GM12878 (cell line): ENCODE results near the gene DYNC1H1. TPM values are rescaled to one million over a fixed set of nuclear protein-coding genes. Genes with fewer than 3 reads are reported as not detected.

Experiments
- ATAC-seq: fragments of 200-7000 bp; cut with Tn5 transposase; 3 replicates; pipeline ENCODE4 v1.9.1; 2020; ENCODE audit warnings: mild to moderate bottlenecking, moderate library complexity
- BruUV-seq: library from RNA; stranded (reverse); fragments of 400-500 nt; replicated peaks from 2 replicates; lab custom pipeline; 2021; lab: Mats Ljungman, UMichigan
- CTCF ChIA-PET: fragments of 300-600 bp; sonication (Branson Sonifier 250); formaldehyde crosslinking; extraction: SDS; loops from one replicate; lab custom pipeline; 2021; ENCODE audit warnings: inconsistent platforms; lab: Yijun Ruan, JAX
- POLR2A ChIA-PET: fragments of 350-600 bp; formaldehyde crosslinking; extraction: SDS; loops from one replicate; lab custom pipeline; 2021; ENCODE audit warnings: inconsistent platforms; lab: Charles Lee
- RAD21 ChIA-PET: fragments of 300-600 bp; sonication (Branson Sonifier 250); formaldehyde crosslinking; loops from one replicate; lab custom pipeline; 2023; ENCODE audit warnings: antibody characterized with exemption; ENCODE audit not compliant: unreplicated experiment; lab: Charles Lee
- SMC1A ChIA-PET: fragments of 300-600 bp; sonication (Branson Sonifier 250); formaldehyde crosslinking; loops from one replicate; lab custom pipeline; 2023; ENCODE audit not compliant: unreplicated experiment, uncharacterized antibody; lab: Charles Lee
- DNase-seq: peaks from one replicate; pipeline ENCODE4 v3.0.0-alpha.2; 2011; ENCODE audit warnings: low read depth, low spot score
- FAIRE-seq: peaks from 3 replicates; lab custom pipeline; 2011; peaks lifted over from hg19 to GRCh38; lab: Jason Lieb, UNC
- H2AFZ ChIP-seq: 2 replicates; pipeline ENCODE4 v1.6.0; 2011; ENCODE audit warnings: low read depth, low read length, control low read depth; ENCODE audit not compliant: control insufficient read depth
- H3K27ac ChIP-seq: 2 replicates; pipeline ENCODE4 v1.5.1; 2011; ENCODE audit warnings: control low read depth; ENCODE audit not compliant: control insufficient read depth, insufficient read depth
- H3K27me3 ChIP-seq, 2 experiments: replicated peaks in 1 of 2; 2 replicates each; pipeline versions ENCODE4 v1.6.0 to v1.6.1; 2011; ENCODE audit warnings: low read length in 1 of 2; ENCODE audit not compliant: control insufficient read depth in 2 of 2, insufficient read depth in 2 of 2
- H3K36me3 ChIP-seq, 2 experiments: 2 replicates each; pipeline ENCODE4 v1.5.1; 2011; ENCODE audit warnings: low read length in 1 of 2; ENCODE audit not compliant: control insufficient read depth in 2 of 2, insufficient read depth in 2 of 2
- H3K4me1 ChIP-seq: 2 replicates; pipeline ENCODE4 v1.6.1; 2011; ENCODE audit warnings: mild to moderate bottlenecking, low read length, moderate library complexity, mixed read lengths; ENCODE audit not compliant: control insufficient read depth, insufficient read depth
- H3K4me2 ChIP-seq: 2 replicates; pipeline ENCODE4 v1.6.0; 2011; ENCODE audit warnings: control low read depth; ENCODE audit not compliant: control insufficient read depth, insufficient read depth
- H3K4me3 ChIP-seq: fragments of 200-600 bp; sonication (generic); 2 replicates; pipeline ENCODE4 v1.5.1; 2016
- H3K79me2 ChIP-seq: 2 replicates; pipeline ENCODE4 v1.6.0; 2011; ENCODE audit warnings: low read length; ENCODE audit not compliant: control insufficient read depth, insufficient read depth
- H3K9ac ChIP-seq: 2 replicates; pipeline ENCODE4 v1.8.0; 2011; ENCODE audit warnings: low read length, control low read depth, mixed read lengths; ENCODE audit not compliant: control insufficient read depth, insufficient read depth
- H3K9me3 ChIP-seq: replicated peaks from 3 replicates; pipeline ENCODE4 v1.5.1; 2011; ENCODE audit warnings: mild to moderate bottlenecking, low read length; ENCODE audit not compliant: control insufficient read depth, insufficient read depth
- H4K20me1 ChIP-seq: 2 replicates; pipeline ENCODE4 v1.6.0; 2011; ENCODE audit not compliant: control insufficient read depth, insufficient read depth
- PRDM15 ChIP-seq: fragments of 450-650 bp; formaldehyde crosslinking; IDR thresholded peaks from 2 replicates; pipeline ENCODE4 v1.4.0; 2020; ENCODE audit warnings: mild to moderate bottlenecking, moderate library complexity
- SKIL ChIP-seq: fragments of 450-650 bp; IDR thresholded peaks from 2 replicates; pipeline ENCODE4 v1.6.1; 2017; ENCODE audit warnings: mild to moderate bottlenecking, low read depth, inconsistent platforms; ENCODE audit not compliant: poor library complexity, severe bottlenecking
- SMC3 ChIP-seq: IDR thresholded peaks from 2 replicates; pipeline ENCODE4 v1.6.1; 2011; ENCODE audit warnings: low read length, improper control_type of control experiment, borderline replicate concordance
- SP1 ChIP-seq: IDR thresholded peaks from one replicate; pipeline ENCODE4 v1.6.1; 2011; ENCODE audit warnings: low read depth, low read length
- ZBTB33 ChIP-seq: fragments of 450-650 bp; IDR thresholded peaks from 2 replicates; pipeline ENCODE4 v1.6.1; 2017; ENCODE audit warnings: mild to moderate bottlenecking
- WGBS: methylation state at CpG from one replicate; pipeline ENCODE4 v1.1.6; 2016; ENCODE audit warnings: low lambda C conversion rate; ENCODE audit not compliant: insufficient replicate concordance, insufficient coverage; ENCODE audit errors: missing lambda C conversion rate; 5-methylcytosine and 5-hydroxymethylcytosine counted together
- in situ Hi-C: fragments of 300-500 bp; cut with MboI; formaldehyde crosslinking; loops from 9 replicates; pipeline ENCODE4 v1.14.3; 2018; ENCODE audit warnings: mixed read lengths
- intact Hi-C: fragments of 100-400 bp; cut with micrococcal nuclease; formaldehyde crosslinking; loops from one replicate; pipeline ENCODE4 v1.14.2; 2022; ENCODE audit not compliant: unreplicated experiment
- polyA plus RNA-seq, 11 experiments: library from polyadenylated mRNA; depleted of rRNA in 4 of 11; unstranded in 6 of 11; stranded (reverse) in 5 of 11; fragments of >200 nt; fragmentation: Nextera tagmentation in 4 of 11; fragmentation: Illumina TruSeq in 1 of 11; extraction: Ambion mirVana in 4 of 11; extraction: Trizol in 1 of 11; gene quantifications; 1 replicate in 1 of 11; 2 replicates in 10 of 11; pipeline versions ENCODE4 v1.2.1 to v1.2.3, GENCODE V29; 2011 to 2016; ENCODE audit warnings: inconsistent platforms in 2 of 11, missing spikeins in 2 of 11, low read depth in 1 of 11
- total RNA-seq, 4 experiments: library from RNA; depleted of rRNA in 3 of 4; stranded (reverse); fragments of >200 nt in 3 of 4; fragmentation: Illumina TruSeq in 1 of 4; extraction: Trizol in 1 of 4; gene quantifications; 2 replicates each; pipeline versions ENCODE4 v1.2.1 to v1.2.3, GENCODE V29; 2013 to 2021

DYNC1H1 gene
- total and polyA plus RNA-seq, 10 of the 15 experiments (the other 5 are each of a cell fraction or from before 2014, with no cell fraction given) = 38.4 to 291 (median 111) TPM

GRCh38 chr14:101975231-101975630 lies 10.9 kb downstream of the DYNC1H1 start (continued):
- no peak for TF ChIP-seq SKIL

GRCh38 chr14:101977311-101978071 lies 13.1 kb downstream of the DYNC1H1 start:
- RAD21 ChIA-PET = no interaction called here
- BruUV-seq = no TSS peak
- H3K36me3 ChIP-seq = peaks cover 0 to 23% of the 10 kb centered on the region in 2 experiments; a peak in 3 of 4 replicates
- no peak for TF ChIP-seq SKIL
- TF ChIP-seq SP1 = no peak
- TF ChIP-seq SMC3 = no peak
- no peak for TF ChIP-seq PRDM15 (CRISPR knock-in tag)
- TF ChIP-seq ZBTB33 = no peak

More at GRCh38 chr14:101977311-101978071, 13.1 kb downstream of the DYNC1H1 start:
- Histone ChIP-seq H2AFZ (no peak overlapping the region), H3K79me2 (peaks cover 6% of the 10 kb centered on the region), H4K20me1 (no peaks in the 10 kb centered on the region), H3K4me1 (peaks cover 9% of the 10 kb centered on the region), H3K27me3 (no peaks in the 10 kb centered on the region), H3K4me3 (no peak overlapping the region), H3K4me2 (no peak overlapping the region), H3K9ac (no peak overlapping the region), H3K27ac (no peak overlapping the region), H3K9me3 (no peaks in the 10 kb centered on the region)
- ATAC-seq = no peak
- 95% methylated on average over 6 of the region's 6 CpGs for WGBS
- in situ Hi-C loops = no loop called here
- intact Hi-C loops = no loop called here
- POLR2A ChIA-PET = no interaction called here
- SMC1A ChIA-PET = interaction anchor here (1.2 to 2.2 kb wide), 3 partner anchors 8 to 17 kb away, joined by 4 to 8 read pairs (median 4); no protein-coding TSS in a partner anchor
- no peak for DNase-seq
- FAIRE-seq = no peak
- CTCF ChIA-PET = interaction anchor here (1.0 to 1.2 kb wide), 2 partner anchors 10 to 16 kb away, joined by 3 to 4 read pairs; no protein-coding TSS in a partner anchor
